Measurements from ENCODE around the gene RIT1.

RIT1 gene

GRCh38 chr1:155892796-155893195 is 18.4 kb downstream of the RIT1 start:
- no peak for DNase-seq (ENCODE audit: low spot score)

GRCh38 chr1:155890251-155890650 is 20.9 kb downstream of the RIT1 start:
- no peak for DNase-seq (ENCODE audit: low spot score)

- no peak for DNase-seq (ENCODE audit: low spot score)
Measured at GRCh38 chr1:155889566-155889965, 21.6 kb downstream of the RIT1 start.

GRCh38 chr1:155888481-155888880 is 22.7 kb downstream of the RIT1 start:
- no peak for DNase-seq (ENCODE audit: low spot score)

GRCh38 chr1:155884982-155885381 is 26.2 kb downstream of the RIT1 start:
- DNase-seq (ENCODE audit: low spot score), result no peak

DNA sequence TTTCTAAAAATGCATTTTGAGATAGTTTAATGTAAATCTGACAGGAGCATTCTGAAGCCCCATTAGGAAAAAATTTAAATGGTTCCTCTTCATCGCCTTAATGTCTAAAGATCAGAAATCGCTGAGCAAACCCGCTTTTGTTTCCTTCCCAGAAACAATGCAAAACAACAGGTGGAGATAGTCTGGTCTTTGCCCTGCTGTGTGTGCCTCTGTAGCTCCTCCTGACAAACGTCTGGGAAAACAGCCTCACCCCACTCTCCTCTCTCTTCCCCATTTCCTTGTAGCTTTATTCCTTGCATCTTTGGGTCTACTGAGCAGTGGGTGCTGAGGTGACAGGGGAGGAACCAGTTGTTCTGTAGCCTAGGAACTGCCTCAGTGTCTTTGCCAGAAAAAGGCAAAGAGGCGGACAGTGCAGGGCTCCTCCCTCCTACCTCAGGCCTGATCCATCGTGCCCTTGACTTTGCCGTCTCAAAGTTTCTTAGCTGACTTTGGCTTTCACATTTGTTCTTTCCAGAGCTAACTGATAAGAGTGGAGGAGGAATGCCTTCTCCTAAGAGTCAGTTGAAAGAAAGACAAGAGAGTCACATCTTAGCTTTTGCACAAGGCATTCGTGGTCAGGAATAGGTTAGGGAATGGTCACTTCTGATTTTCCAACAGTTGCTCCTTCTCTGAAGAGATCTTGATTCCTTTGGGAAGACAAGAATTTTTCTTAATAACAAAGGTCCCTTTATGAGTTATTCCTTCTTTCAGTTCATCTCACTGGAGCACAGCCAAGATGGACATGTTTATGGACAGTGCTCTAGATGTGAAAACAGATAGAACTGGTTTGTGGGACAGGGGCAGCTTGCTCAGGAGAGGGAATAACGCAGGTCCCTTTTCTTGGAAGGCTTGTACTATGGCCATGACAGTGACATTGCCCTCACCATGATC is 26.9 kb downstream of the RIT1 start:
- no peak for DNase-seq (ENCODE audit: low spot score)

DNA sequence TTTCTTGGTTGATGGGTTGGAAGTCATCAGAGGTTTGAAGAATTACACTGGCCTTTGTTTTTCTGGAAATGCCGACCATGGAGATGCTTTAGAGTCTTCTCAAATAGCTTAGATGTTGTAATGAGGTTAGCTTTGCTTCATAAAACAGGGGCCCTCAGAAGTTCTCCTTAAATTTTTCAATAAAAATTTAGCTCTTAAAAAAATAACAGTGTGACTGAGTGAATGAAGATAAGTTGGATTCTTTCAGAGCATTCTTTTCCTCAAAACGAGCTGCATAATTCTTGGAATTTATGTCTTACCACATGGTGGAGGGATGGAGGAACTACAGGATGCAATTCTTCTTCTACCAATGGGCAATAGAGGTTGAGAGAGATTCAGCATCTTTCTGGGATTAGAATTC is 28.4 kb downstream of the RIT1 start:
- DNase-seq (ENCODE audit: low spot score), result no peak

- no peak for DNase-seq (ENCODE audit: low spot score)
Measured at GRCh38 chr1:155882235-155882634, 28.9 kb downstream of the RIT1 start.

DNA sequence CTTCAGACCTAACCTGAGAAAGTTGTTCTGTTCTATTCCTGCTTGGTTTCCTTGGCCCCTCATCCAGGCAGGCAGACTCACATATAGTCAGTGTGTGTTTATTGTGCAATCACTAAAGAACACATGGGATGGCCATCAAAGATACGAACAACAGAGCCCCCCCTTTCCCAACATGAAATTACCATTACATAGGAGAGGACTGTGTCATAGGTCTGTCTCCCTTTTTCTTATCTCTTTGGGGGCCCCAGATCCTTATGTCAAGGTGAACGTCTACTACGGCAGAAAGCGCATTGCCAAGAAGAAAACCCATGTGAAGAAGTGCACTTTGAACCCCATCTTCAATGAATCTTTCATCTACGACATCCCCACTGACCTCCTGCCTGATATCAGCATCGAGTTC is 30.2 kb downstream of the RIT1 start:
- DNase-seq (ENCODE audit: low spot score), result no peak

DNA sequence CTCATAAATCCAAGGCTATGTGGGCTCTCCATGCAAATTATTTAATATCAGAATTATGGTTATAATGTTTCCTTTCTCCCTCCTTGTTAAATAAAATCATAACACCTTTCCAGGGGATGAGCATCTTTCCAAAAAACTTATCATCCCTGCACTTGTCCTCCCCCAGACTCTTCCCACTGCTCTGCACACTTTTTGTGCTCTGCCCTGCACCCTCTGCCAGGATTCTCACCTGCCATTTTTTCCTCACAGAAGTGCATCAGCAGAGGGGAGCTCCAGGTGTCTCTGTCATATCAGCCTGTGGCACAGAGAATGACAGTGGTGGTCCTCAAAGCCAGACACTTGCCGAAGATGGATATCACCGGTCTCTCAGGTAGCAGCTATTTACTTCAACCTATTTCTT is 30.9 kb downstream of the RIT1 start:
- no peak for DNase-seq (ENCODE audit: low spot score)

DNA sequence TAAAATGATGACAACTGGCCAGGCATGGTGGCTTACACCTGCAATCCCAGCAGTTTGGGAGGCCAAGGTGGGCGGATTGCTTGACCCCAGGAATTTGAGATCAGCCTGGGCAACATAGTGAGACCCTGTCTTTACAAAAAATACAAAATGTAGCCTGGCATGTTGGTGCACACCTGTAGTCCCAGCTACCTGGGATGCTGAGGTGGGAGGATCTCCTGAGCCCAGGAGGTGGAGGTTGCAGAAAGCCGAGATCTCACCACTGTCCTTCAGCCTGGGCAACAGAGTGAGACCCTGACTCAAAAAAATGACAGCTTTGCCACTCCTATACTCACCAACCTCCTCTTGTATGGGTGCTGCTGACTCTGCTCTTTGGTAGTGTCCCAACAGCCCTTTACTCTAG is 33.2 kb downstream of the RIT1 start:
- no peak for DNase-seq (ENCODE audit: low spot score)

DNA sequence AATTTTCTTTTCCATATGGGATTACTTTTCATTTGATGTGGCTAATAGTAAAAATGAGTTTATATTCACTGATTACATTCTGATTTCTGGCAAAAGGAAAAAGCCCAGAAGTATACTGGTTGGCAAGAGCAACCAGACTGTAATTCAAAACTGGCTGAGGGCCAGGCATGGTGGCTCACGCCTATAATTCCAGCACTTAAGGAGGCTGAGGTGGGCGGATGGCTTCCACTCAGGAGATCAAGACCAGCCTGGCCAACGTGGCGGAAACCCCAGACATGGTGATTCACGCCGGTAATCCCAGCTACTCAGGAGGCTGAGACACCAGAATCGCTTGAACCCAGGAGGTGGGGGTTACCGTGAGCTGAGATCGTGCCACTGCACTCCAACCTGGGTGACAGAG is 37.3 kb downstream of the RIT1 start:
- DNase-seq (ENCODE audit: low spot score), result no peak

- DNase-seq (ENCODE audit: low spot score), result no peak
Measured at GRCh38 chr1:155872527-155872926, 38.6 kb downstream of the RIT1 start.

DNA sequence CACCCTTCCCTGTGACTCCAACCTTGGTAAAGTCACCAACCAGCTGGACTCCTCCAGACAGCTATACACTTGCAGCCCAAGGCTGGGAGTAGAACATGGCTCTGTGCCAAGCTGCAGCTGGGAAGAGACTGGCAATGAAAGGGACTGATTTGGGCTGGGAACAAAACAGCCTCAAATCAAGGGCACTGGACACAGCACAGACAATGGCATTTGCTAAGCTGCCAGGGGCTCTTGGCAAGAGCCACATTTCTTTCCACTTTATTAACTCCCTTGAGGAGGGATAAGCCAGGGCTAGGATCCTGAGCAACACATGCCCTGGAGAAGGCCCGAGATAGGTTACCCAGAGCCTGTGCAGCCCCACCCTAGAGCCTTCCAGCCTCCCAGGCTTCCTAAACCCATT is 39.8 kb downstream of the RIT1 start:
- no peak for DNase-seq (ENCODE audit: low spot score)

DNA sequence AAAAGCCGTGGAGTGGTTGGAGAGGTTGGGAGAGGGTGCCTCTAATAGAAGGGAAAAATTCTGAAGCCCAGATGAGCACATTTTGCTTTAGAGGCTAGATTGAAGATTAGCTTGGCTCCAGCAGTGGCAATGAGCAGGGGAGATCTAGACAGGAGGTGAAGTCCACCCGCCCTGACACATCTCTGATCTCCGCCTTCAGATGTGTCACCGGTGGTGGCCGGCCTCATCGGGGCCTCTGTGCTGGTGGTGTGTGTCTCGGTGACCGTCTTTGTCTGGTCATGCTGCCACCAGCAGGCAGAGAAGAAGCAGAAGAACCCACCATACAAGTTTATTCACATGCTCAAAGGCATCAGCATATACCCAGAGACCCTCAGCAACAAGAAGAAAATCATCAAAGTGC is 43.4 kb downstream of the RIT1 start:
- DNase-seq (ENCODE audit: low spot score), result no peak

DNA sequence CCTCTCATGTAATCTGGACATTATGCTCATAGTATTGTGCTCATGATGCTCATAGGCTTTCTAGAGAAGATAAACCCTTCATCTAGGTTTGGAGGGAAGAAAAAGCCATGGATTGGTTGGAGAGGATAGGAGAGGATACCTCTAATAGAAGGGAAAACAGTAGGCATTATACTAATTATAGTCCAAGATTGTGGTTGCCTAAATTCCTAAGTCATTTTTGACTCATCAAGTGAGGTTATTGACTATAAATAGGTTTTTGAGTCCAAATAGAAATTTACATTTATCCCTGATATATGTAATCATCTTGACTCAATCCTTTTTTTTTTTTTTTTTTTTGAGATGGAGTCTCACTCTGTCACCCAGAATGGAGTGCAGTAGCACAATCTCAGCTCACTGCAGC is 46.8 kb downstream of the RIT1 start:
- DNase-seq (ENCODE audit: low spot score), result no peak

- DNase-seq (ENCODE audit: low spot score), result no peak
Measured at GRCh38 chr1:155861896-155862295, 49.3 kb downstream of the RIT1 start.

- no peak for DNase-seq (ENCODE audit: low spot score)
Measured at GRCh38 chr1:155860970-155861510, 50.1 kb downstream of the RIT1 start.

DNA sequence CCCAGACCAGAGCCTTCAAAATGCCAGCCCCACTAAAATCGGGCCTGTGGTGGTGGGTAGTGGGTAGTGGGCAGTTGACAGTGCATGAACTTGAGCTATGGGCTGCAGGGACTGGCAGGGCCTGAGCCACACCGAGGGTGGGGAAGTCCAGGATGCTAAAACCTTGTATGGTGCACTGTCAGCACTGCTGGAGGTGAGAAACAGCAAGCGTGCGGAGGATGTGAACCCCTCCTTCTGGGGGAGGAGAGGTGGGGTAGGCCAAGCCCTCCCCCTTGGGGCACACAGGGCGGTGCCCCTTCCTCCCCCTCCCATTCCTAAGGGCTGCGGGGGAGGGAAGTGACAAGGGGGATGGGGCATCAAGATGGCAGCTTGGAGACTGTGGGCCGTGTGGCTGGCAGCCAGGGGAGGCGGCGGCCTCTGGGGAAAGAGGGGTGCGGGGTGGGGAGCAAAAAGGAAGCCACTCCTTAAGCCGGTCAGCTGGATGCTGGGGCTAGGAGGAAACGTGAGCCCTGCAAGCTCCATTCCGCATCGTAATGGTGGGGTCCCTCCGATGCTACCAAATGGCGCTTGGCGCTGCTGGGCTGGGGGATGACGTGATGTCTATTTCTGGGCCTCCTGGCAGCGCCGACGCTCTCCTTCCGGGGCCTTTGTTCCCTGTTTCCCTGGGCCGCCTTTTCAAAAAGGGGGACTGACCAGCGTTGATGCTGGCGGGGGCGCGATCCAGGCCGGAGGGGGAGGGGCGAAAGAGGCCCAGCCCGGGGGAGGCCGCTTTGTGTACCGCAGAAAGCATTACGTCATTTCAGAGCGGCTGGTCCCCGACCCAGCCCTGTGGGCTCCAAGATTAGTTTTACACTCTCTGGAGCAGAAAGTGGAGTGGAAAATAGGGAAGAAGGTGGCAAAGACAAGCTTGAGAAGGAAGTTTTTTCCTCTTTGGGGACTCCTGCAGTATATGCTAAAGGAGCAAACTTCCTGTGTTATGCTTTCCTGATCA is 51.0 kb downstream of the RIT1 start:
- DNase-seq (ENCODE audit: low spot score), result peak; percentile 76

DNA sequence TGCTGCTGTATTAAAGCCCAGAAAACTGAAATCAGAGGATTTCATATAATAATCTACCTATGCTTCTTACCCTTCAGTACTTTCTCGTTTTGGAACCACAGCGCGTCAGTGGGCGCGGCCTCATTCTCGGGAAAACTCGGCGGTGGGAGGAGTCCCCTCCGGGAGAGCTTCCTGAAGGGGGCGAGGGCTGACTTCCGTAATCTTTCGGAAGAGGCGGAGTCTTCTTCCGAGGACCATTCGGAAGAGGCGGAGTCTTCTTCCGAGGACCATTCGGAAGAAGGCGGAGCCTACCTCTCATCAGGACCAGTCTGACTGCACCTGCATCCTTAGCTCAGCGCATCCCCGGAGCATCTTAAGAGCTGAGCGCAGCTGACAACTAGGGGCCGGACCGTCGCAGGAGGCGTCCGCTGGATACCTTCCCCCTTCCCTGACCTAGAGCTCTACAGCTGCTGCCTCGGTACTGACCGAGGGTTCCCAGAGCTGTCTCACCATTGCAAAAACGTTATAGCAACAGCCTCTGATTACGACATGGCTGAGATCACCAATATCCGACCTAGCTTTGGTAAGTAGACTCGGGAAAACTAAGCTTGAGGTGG is 51.8 kb downstream of the RIT1 start, which contains the start of gene SYT11:
SYT11 (plus strand) TSS at position 334 of the 596 bp plus-strand sequence; CDS start at position 529, 195 bp downstream.
- DNase-seq (ENCODE audit: low spot score), result peak; percentile 97

DNA sequence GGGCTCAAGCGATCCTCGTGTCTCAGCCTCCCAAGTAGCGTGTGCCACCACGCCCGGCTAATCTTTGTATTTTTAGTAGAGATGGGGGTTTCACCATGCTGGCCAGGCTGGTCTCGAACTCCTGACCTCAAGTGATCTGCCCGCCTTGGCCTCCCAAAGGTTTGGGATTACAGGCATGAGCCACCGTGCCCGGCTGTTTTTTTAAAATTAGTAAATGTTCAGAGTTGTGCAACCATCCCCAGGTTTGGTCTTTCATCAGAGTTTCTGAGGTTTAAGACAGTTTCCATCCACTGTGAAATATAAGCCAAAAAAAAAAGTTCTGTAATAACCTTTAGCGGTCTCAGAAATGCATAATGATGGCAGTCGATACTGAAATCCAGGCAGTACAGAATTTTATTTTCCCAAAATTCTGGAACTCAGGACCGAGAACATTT is 52.3 kb downstream of the RIT1 start:
- DNase-seq (ENCODE audit: low spot score), result peak; percentile 45
